HepG2 (cell line): ENCODE data around the gene CYCS. TPM values are rescaled to one million over a fixed set of nuclear protein-coding genes. Genes with fewer than 3 reads are reported as not detected.

ENCODE experiments used
- ATAC-seq: fragments of 200-7000 bp; cut with Tn5 transposase; 3 replicates; pipeline ENCODE4 v1.9.1; 2020; ENCODE audit warnings: mild to moderate bottlenecking, moderate library complexity
- BruUV-seq: library from RNA; stranded (reverse); fragments of 400-500 nt; replicated peaks from 2 replicates; lab custom pipeline; 2021; lab: Mats Ljungman, UMichigan
- CTCF ChIA-PET: fragments of 300-600 bp; formaldehyde crosslinking; extraction: SDS; loops from one replicate; lab custom pipeline; 2021; ENCODE audit warnings: low total read pairs, inconsistent platforms, low intra/inter-chr PET ratio; lab: Yijun Ruan, JAX
- POLR2A ChIA-PET: fragments of 350-600 bp; sonication (Branson Sonifier 250); formaldehyde crosslinking; loops from one replicate; lab custom pipeline; 2020; ENCODE audit warnings: antibody characterized with exemption, inconsistent platforms; lab: Yijun Ruan, JAX
- DNase-seq: peaks from one replicate; pipeline ENCODE4 v3.0.0-alpha.2; 2015; ENCODE audit warnings: low spot score
- FAIRE-seq: peaks from 3 replicates; lab custom pipeline; 2011; peaks lifted over from hg19 to GRCh38; lab: Jason Lieb, UNC
- H2AFZ ChIP-seq: one replicate; pipeline ENCODE4 v1.6.1; 2011; ENCODE audit warnings: low read length, inconsistent platforms
- H3K27ac ChIP-seq: fragments of 300-600 bp; 3 replicates; pipeline ENCODE4 v1.8.0; 2011; ENCODE audit warnings: mixed run types, mild to moderate bottlenecking, mixed read lengths, low read length, inconsistent platforms; ENCODE audit not compliant: insufficient read depth; ENCODE audit errors: extremely low read length
- H3K27me3 ChIP-seq, 2 experiments: fragments of 200-600 bp in 1 of 2; 2 replicates in 1 of 2; 3 replicates in 1 of 2; pipeline versions ENCODE4 v1.6.0 to v1.8.0; 2011; ENCODE audit warnings: low read length in 2 of 2, mild to moderate bottlenecking in 2 of 2, moderate library complexity in 2 of 2, inconsistent platforms in 1 of 2; ENCODE audit not compliant: insufficient read depth in 2 of 2, control insufficient read depth in 1 of 2
- H3K36me3 ChIP-seq, 2 experiments: fragments of 200-600 bp in 1 of 2; replicated peaks in 1 of 2; 2 replicates in 1 of 2; 3 replicates in 1 of 2; pipeline versions ENCODE4 v1.5.1 to v1.8.0; 2011; ENCODE audit warnings: low read length in 2 of 2, inconsistent platforms in 1 of 2; ENCODE audit not compliant: insufficient read depth in 2 of 2, control insufficient read depth in 1 of 2
- H3K4me1 ChIP-seq: 2 replicates; pipeline ENCODE4 v1.5.1; 2012; ENCODE audit warnings: low read length, inconsistent platforms; ENCODE audit not compliant: insufficient read depth
- H3K4me2 ChIP-seq: 2 replicates; pipeline ENCODE4 v1.6.0; 2011; ENCODE audit warnings: low read depth, low read length, inconsistent platforms
- H3K4me3 ChIP-seq, 3 experiments: fragments of 200-600 bp in 1 of 3; sonication (generic), shearing (Covaris generic) in 1 of 3; replicated peaks in 1 of 3; 2 replicates each; pipeline ENCODE4 v1.5.1; 2011 to 2016; ENCODE audit warnings: low read length in 3 of 3, inconsistent platforms in 2 of 3, low read depth in 2 of 3, mild to moderate bottlenecking in 2 of 3, control low read depth in 1 of 3, mixed read lengths in 1 of 3; ENCODE audit not compliant: insufficient read depth in 1 of 3
- H3K79me2 ChIP-seq: one replicate; pipeline ENCODE4 v1.6.1; 2011; ENCODE audit warnings: low read length, inconsistent platforms; ENCODE audit not compliant: insufficient read depth
- H3K9ac ChIP-seq: 2 replicates; pipeline ENCODE4 v1.6.0; 2011; ENCODE audit warnings: mild to moderate bottlenecking, low read depth, low read length, inconsistent platforms; ENCODE audit not compliant: insufficient read depth
- H3K9me3 ChIP-seq: 2 replicates; pipeline ENCODE4 v1.5.1; 2012; ENCODE audit warnings: mild to moderate bottlenecking, low read length
- H4K20me1 ChIP-seq: 2 replicates; pipeline ENCODE4 v1.6.0; 2011; ENCODE audit warnings: inconsistent platforms, mild to moderate bottlenecking, low read length, moderate library complexity; ENCODE audit not compliant: insufficient read depth
- MED13 ChIP-seq: sonication (generic); formaldehyde crosslinking; IDR thresholded peaks from 2 replicates; pipeline ENCODE4 v1.5.0; 2020; ENCODE audit warnings: missing genetic modification reagents
- PCBP1 ChIP-seq: fragments of 200-400 bp; formaldehyde crosslinking; IDR thresholded peaks from 2 replicates; pipeline ENCODE4 v1.6.1; 2017; ENCODE audit warnings: mild to moderate bottlenecking, low read depth, low read length, borderline replicate concordance
- ZNF441 ChIP-seq: sonication (generic); formaldehyde crosslinking; IDR thresholded peaks from 2 replicates; pipeline ENCODE4 v1.7.0; 2021; ENCODE audit warnings: missing genetic modification reagents, borderline replicate concordance
- WGBS: methylation state at CpG from one replicate; pipeline ENCODE4 v1.1.6; 2017; ENCODE audit warnings: low lambda C conversion rate; 5-methylcytosine and 5-hydroxymethylcytosine counted together
- in situ Hi-C: cut with HindIII; loops from 2 replicates; pipeline ENCODE4 v1.10.0; 2017; ENCODE audit warnings: low pct_unique_long_range_greater_than_20kb; ENCODE audit not compliant: extremely low pct_ligation_motif_present
- intact Hi-C: fragments of 100-400 bp; cut with micrococcal nuclease; formaldehyde crosslinking; loops from one replicate; pipeline ENCODE4 v1.10.0; 2022; ENCODE audit not compliant: unreplicated experiment
- polyA plus RNA-seq, 8 experiments: library from polyadenylated mRNA; depleted of rRNA in 3 of 8; stranded (reverse) in 7 of 8; unstranded in 1 of 8; fragments of >200 nt; fragmentation: Illumina TruSeq in 4 of 8; extraction: Trizol in 4 of 8; gene quantifications; 2 replicates each; pipeline versions ENCODE4 v1.2.1 to v1.2.3, GENCODE V29; 2011 to 2016; ENCODE audit warnings: low read depth in 4 of 8, missing spikeins in 1 of 8, mixed read lengths in 1 of 8; ENCODE audit not compliant: insufficient read depth in 1 of 8
- total RNA-seq, 5 experiments: library from RNA; depleted of rRNA; stranded (reverse); fragments of >200 nt; fragmentation: Illumina TruSeq; extraction: Trizol; gene quantifications; 2 replicates each; pipeline ENCODE4 v1.2.3, GENCODE V29; 2016; ENCODE audit warnings: low read depth in 1 of 5
- TF ChIP-seq, protein P1 (sequence below), 2 experiments: sonication (generic) in 1 of 2; formaldehyde crosslinking in 1 of 2; IDR thresholded peaks; 2 replicates each; pipeline versions ENCODE4 v1.6.1 to v1.9.0; 2014 to 2022; ENCODE audit warnings: antibody characterized with exemption in 1 of 2, borderline replicate concordance in 1 of 2, inconsistent platforms in 1 of 2, low read depth in 1 of 2, missing genetic modification reagents in 1 of 2
- TF ChIP-seq, protein P2 (sequence below): fragments of 450-650 bp; IDR thresholded peaks from 2 replicates; pipeline ENCODE4 v1.6.1; 2017

Gene CYCS
- total and polyA plus RNA-seq, 2 of the 13 experiments (the other 11 are each of a cell fraction or from before 2014, with no cell fraction given) = 35.9 to 202 TPM

DNA sequence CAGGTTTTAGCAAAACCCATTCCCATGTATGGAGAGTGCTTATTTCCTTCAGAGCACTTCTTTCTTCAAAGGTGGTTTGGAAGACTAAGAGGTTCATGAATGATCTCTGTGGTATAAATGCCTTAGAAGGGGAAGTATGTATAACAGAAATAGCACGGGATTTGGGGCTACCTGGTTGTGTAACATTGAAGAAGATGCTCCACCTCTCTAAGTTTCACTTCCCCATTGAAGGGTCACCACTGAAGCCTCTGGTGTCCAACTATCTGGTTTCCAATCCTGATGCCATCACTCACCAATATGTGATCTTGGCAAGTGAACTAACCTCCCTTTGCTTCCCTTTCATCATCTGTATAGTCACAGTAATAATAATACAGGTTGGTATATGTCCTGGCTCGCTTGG is 37.2 kb downstream of the CYCS start:
- Histone ChIP-seq H3K9me3 (no peaks in the 10 kb centered on the region), H3K36me3 (no peaks in the 10 kb centered on the region), H3K4me1 (peaks cover 20% of the 10 kb centered on the region), H3K79me2 (no peaks in the 10 kb centered on the region), H3K9ac (no peak overlapping the region), H3K4me2 (no peak overlapping the region), H2AFZ (no peak overlapping the region), H4K20me1 (no peaks in the 10 kb centered on the region), H3K4me3 (no peak overlapping the region), H3K27me3 (no peaks in the 10 kb centered on the region; a peak in 1 of 5 replicates), H3K27ac (no peak overlapping the region)
- WGBS = 28% methylated on average over 2 of the region's 2 CpGs
- DNase-seq = no peak
- no peak for TF ChIP-seq MED13
- TF ChIP-seq ZNF441 (CRISPR knock-in tag) = no peak
- FAIRE-seq = no peak
- ChIA-PET POLR2A (no interaction called here), CTCF (no interaction called here)
- no TSS peak for BruUV-seq
- ATAC-seq = no peak
- intact Hi-C loops = no loop called here
- in situ Hi-C loops = no loop called here

DNA sequence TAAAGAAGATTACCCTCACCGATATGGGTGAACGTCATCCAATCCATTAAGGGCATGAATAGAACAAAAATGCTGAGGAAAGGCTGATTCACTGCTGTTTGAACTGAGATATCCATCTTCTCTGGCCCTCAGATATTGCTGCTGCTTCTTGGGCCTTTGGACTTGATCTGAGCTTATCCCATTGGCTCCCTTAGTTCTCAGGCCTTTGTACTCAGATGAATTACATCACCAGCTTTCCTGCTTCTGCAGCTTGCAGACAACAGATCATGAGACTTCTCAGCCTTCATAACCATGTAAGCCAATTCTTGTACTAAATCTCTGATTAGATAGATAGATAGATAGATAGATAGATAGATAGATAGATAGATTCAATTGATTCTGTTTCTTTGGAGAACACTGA is 40.2 kb downstream of the CYCS start:
- Histone ChIP-seq H3K9me3 (no peaks in the 10 kb centered on the region), H3K27me3 (no peaks in the 10 kb centered on the region; a peak in 1 of 5 replicates), H3K4me2 (no peak overlapping the region), H3K9ac (no peak overlapping the region), H3K27ac (no peak overlapping the region), H2AFZ (no peak overlapping the region), H3K79me2 (no peaks in the 10 kb centered on the region), H3K36me3 (no peaks in the 10 kb centered on the region), H4K20me1 (no peaks in the 10 kb centered on the region), H3K4me1 (peaks cover 3% of the 10 kb centered on the region), H3K4me3 (no peak overlapping the region)
- whole genome bisulfite sequencing = 40% methylated on average over 2 of the region's 2 CpGs
- no TSS peak for BruUV-seq
- TF ChIP-seq PCBP1 = no peak
- TF ChIP-seq, protein P1, sequence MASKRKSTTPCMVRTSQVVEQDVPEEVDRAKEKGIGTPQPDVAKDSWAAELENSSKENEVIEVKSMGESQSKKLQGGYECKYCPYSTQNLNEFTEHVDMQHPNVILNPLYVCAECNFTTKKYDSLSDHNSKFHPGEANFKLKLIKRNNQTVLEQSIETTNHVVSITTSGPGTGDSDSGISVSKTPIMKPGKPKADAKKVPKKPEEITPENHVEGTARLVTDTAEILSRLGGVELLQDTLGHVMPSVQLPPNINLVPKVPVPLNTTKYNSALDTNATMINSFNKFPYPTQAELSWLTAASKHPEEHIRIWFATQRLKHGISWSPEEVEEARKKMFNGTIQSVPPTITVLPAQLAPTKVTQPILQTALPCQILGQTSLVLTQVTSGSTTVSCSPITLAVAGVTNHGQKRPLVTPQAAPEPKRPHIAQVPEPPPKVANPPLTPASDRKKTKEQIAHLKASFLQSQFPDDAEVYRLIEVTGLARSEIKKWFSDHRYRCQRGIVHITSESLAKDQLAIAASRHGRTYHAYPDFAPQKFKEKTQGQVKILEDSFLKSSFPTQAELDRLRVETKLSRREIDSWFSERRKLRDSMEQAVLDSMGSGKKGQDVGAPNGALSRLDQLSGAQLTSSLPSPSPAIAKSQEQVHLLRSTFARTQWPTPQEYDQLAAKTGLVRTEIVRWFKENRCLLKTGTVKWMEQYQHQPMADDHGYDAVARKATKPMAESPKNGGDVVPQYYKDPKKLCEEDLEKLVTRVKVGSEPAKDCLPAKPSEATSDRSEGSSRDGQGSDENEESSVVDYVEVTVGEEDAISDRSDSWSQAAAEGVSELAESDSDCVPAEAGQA (IDR thresholded peaks at IDR 0.05; ENCODE audit: low read depth) = no peak
- TF ChIP-seq, protein P1 (CRISPR knock-in tag; IDR thresholded peaks at IDR 0.05; ENCODE audit: borderline replicate concordance) = no peak
- TF ChIP-seq, protein P2, sequence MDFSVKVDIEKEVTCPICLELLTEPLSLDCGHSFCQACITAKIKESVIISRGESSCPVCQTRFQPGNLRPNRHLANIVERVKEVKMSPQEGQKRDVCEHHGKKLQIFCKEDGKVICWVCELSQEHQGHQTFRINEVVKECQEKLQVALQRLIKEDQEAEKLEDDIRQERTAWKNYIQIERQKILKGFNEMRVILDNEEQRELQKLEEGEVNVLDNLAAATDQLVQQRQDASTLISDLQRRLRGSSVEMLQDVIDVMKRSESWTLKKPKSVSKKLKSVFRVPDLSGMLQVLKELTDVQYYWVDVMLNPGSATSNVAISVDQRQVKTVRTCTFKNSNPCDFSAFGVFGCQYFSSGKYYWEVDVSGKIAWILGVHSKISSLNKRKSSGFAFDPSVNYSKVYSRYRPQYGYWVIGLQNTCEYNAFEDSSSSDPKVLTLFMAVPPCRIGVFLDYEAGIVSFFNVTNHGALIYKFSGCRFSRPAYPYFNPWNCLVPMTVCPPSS = no peak
- POLR2A ChIA-PET = no interaction called here
- peak; percentile 8 for FAIRE-seq
- no peak; the same call in 2 of the 3 replicates for ATAC-seq
- no peak for DNase-seq
- intact Hi-C loops (no loop called here), in situ Hi-C loops (no loop called here)
- CTCF ChIA-PET = no interaction called here
